Measurements from ENCODE around the gene SYF2. TPM values are rescaled to one million over a fixed set of nuclear protein-coding genes. Genes with fewer than 3 reads are reported as not detected.

Gene SYF2
- total and polyA plus RNA-seq, 2 of the 13 experiments (the other 11 are each of a cell fraction or from before 2014, with no cell fraction given): 17.8 to 34.1 TPM

GRCh38 chr1:25239681-25240541 is 7.6 kb upstream of the SYF2 start (continued):
- no peak for TF ChIP-seq ATF6 (CRISPR knock-in tag; conservative IDR thresholded peaks at IDR 0.05)
- TF ChIP-seq ZHX1 (CRISPR knock-in tag; IDR thresholded peaks at IDR 0.05; ENCODE audit: low read depth): peak; percentile 87
- TF ChIP-seq NFIB (CRISPR knock-in tag; IDR thresholded peaks at IDR 0.05; ENCODE audit: borderline replicate concordance): no peak
- peak; percentile 27 for TF ChIP-seq NCOA2 (CRISPR knock-in tag; IDR thresholded peaks at IDR 0.05)
- TF ChIP-seq TAF15 (IDR thresholded peaks at IDR 0.05; ENCODE audit: low read depth, low read length, poor library complexity, severe bottlenecking): no peak
- no peak for TF ChIP-seq JUNB (CRISPR knock-in tag; IDR thresholded peaks at IDR 0.05; ENCODE audit: borderline replicate concordance)
- TF ChIP-seq BHLHE40 (IDR thresholded peaks at IDR 0.05; ENCODE audit: low read length): no peak
- peak; percentile 75; the same call in 1 of the 2 replicates for TF ChIP-seq ZNF792 (CRISPR knock-in tag; IDR thresholded peaks at IDR 0.05)
- no peak for TF ChIP-seq ZSCAN31 (CRISPR knock-in tag; IDR thresholded peaks at IDR 0.05; ENCODE audit: low read depth)
- peak; percentile 69; the same call in 1 of the 2 replicates for TF ChIP-seq PAF1 (CRISPR knock-in tag; IDR thresholded peaks at IDR 0.05)
- TF ChIP-seq HOXA5 (CRISPR knock-in tag; IDR thresholded peaks at IDR 0.05): no peak
- no peak for TF ChIP-seq ZNF18 (CRISPR knock-in tag; IDR thresholded peaks at IDR 0.05; ENCODE audit: insufficient replicate concordance)
- 0 out of 2 replicates have a peak, but pooled peaks have one; percentile 57 for TF ChIP-seq SMAD1 (CRISPR knock-in tag; IDR thresholded peaks at IDR 0.05; ENCODE audit: borderline replicate concordance, low read depth)
- TF ChIP-seq ATF5 (CRISPR knock-in tag; IDR thresholded peaks at IDR 0.05; ENCODE audit: low read depth): no peak
- peak; percentile 85 for TF ChIP-seq POLR2AphosphoS5 (IDR thresholded peaks at IDR 0.05; ENCODE audit: low read depth, low read length)
- TF ChIP-seq PTBP1 (IDR thresholded peaks at IDR 0.05; ENCODE audit: low read depth, low read length, poor library complexity, severe bottlenecking): no peak
- TF ChIP-seq NCOA1 (CRISPR knock-in tag; IDR thresholded peaks at IDR 0.05): no peak
- TF ChIP-seq ZNF766 (CRISPR knock-in tag; IDR thresholded peaks at IDR 0.05; ENCODE audit: borderline replicate concordance): peak; percentile 41; the same call in 1 of the 2 replicates
- 0 out of 2 replicates have a peak, but pooled peaks have one; percentile 49 for TF ChIP-seq TMF1 (CRISPR knock-in tag; IDR thresholded peaks at IDR 0.05; ENCODE audit: low read depth)
- TF ChIP-seq CREB1 (IDR thresholded peaks at IDR 0.05): no peak
- TF ChIP-seq CREB1 (CRISPR knock-in tag; IDR thresholded peaks at IDR 0.05): peak; percentile 68
- no peak for TF ChIP-seq CC2D1A (CRISPR knock-in tag; IDR thresholded peaks at IDR 0.05)
- 0 out of 2 replicates have a peak, but pooled peaks have one; percentile 36 for TF ChIP-seq PCBP1 (IDR thresholded peaks at IDR 0.05; ENCODE audit: borderline replicate concordance, low read depth, low read length)
- no peak for TF ChIP-seq BCL6 (CRISPR knock-in tag; IDR thresholded peaks at IDR 0.05)

Data from HepG2 (cell line).